ENCODE results near the gene PID1.

PID1 gene

DNA sequence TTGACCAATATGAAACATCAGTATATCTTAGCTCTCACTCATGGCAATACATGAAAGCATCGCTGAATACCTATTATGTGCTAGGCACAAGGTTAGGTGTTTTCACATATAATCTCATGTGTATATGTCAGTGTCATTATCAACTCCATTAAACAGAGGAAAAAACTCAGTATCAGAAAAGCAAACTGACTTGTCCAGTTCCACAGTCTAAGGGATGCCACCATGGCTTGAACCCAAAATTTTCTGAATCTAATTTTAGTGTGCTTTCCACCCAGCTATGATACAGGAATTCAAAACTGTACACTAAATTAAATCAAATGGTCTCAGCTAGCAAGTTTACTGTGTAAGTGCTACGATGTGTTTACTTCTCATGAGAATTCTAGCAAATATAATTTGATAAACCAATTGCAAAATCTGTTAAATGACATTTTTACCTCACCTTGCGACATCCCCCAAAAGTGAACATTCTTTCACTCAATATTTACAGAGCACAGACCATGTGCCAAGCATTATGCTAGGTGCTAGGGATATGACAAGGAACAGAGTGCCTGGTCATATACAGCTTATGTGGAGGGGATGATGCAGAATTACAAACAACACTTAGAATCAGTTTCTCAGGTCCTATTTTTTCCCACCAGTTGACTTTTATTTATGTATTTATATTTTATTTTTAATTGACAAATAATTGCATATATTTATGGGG lies 211.6 kb downstream of the PID1 start:
- no peak for DNase-seq

DNA sequence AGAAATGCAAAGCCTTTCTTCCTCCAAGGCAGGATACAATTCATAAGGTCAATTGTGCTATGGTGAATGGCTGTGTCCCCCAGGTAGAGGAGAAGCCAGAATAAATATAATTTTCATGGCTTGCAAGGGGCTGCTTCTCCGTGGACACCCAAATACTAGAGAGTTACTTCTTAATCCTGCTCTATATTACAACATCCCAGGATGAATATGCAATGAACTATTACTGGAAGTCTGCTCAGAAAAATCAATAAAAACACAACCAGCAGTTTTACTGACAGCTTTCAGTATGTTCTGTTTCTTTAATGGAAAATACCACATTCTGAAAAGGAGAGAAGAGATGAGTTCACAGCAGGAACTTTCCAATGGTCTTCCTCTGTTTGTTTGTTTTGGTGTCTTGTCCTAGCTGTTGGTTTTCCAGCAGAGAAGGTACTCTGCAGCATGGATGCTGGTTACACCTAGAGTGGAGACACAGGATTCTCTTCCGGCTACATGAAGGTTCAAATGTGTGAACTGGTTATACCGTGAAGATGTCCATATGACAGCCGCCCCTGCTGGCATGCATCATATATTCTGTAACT lies 213.0 kb downstream of the PID1 start:
- no peak for DNase-seq

DNA sequence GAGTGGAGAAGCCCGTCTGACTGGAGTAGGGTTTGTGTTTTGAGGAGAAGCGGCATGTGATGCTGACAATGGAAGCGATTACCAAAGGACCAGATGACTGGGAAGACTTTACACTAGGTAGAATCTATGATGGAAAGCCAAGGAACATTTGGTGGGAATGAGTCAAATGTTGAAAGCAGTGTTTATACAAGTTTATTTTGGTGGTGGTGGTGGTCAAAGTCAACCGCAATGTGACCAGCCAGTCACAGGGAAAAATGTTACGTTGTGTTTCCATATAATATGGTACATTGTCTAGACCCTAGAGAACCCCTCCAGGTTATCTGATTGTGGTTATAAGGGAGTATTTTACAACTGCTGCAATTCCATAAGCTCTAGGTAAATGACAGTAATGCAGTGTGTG lies 216.8 kb downstream of the PID1 start:
- no peak for DNase-seq

DNA sequence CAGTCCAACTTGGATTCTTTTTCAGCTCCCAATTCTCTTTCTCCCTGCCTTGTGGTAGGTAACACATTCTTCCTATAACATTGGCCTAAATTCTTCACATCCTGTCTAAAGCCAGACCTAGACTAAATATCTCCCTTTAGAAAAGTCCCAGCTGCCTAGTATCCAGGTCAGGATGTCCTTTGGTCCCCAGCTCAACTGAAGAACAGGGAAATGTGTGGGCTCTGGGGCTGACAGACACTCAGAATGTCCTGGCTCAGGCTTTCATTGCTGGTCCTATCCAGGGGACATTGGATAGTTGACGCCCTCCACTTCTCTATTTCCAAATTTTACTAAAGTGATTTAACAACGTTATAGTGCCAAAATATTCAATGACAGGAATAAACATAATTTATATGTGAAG lies 219.3 kb downstream of the PID1 start:
- no peak for DNase-seq

DNA sequence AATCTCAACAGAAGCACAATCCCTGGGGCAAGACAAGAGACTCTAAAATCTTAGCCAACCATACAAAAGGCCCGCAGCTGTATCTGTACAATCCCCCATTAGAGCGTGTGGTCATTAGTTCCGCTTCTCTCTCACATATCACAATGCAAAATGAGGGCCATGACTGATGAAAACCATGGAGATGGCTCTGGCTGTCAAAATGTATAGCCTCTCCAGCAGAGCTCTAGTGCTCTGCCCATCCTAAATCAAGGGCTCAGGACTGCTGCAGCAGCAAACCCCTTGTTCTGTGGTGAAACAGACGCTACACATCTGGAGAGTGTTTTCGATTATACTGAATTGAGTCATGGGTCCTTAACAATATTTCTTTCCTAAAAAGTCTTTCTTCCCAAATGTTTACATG lies 221.0 kb downstream of the PID1 start:
- DNase-seq, result no peak

GRCh38 chr2:229048134-229048533 lies 223.0 kb downstream of the PID1 start:
- DNase-seq, result no peak

GRCh38 chr2:229045671-229046070 lies 225.4 kb downstream of the PID1 start:
- DNase-seq, result no peak

GRCh38 chr2:229044581-229044980 lies 226.5 kb downstream of the PID1 start:
- DNase-seq, result no peak

DNA sequence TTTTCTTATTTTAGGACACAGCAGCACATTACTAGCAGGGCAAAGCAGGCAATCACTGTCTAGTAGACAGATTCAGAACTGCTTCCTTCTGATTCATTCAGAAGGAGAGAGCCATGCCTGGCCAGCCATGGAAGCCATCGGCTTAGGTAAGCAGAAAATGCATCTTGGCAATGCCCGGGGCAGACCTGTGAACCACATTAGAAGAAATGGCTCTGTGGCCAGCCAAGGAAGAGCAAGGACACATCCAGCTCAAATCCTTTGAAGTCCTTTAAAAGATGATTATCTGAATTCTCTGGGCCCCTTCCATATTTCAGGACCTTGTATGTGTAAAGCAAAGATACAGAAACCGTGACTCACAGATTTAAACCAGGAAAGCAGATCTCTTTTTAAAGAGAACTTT lies 227.4 kb downstream of the PID1 start:
- DNase-seq, result no peak

- DNase-seq, result no peak
These were observed 228.7 kb downstream of the PID1 start for GRCh38 chr2:229042349-229042748.

GRCh38 chr2:229041691-229042090 lies 229.4 kb downstream of the PID1 start:
- DNase-seq, result no peak

GRCh38 chr2:229037621-229038020 lies 233.5 kb downstream of the PID1 start:
- no peak for DNase-seq

- no peak for DNase-seq
These were observed 237.3 kb downstream of the PID1 start for GRCh38 chr2:229033816-229034215.

DNA sequence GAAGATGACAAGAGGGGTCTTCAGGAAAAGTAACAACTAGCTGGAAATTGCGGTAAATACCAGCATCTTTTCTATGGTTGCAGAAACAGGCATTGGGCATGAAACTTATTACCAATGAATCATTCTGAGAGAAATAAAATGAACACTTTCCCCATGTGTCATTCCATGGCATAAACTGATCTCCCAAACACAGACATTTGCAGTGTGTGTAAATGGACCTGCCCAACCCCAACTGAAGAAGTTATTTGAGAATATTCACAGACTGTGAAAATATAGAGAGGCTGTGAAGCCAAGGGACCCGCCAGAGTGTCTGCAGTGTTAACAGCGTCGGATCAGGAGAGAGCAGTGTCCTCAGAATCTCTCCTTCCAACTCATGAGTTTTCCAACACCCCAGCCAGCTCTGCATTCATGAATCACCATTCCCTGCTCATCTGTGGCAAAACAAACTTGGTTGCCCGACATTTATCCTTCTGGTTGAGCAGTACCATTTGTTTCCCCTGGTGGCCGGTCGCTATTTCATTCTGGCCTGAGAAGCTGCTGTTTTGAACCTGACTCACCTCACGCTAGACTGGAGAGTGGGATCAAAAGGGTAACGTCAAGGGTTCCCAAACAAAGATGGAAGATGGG lies 238.4 kb downstream of the PID1 start:
- DNase-seq, result no peak

- DNase-seq, result no peak
These were observed 243.6 kb downstream of the PID1 start for GRCh38 chr2:229027353-229028105.

GRCh38 chr2:229025653-229026052 lies 245.4 kb downstream of the PID1 start:
- no peak for DNase-seq

DNA sequence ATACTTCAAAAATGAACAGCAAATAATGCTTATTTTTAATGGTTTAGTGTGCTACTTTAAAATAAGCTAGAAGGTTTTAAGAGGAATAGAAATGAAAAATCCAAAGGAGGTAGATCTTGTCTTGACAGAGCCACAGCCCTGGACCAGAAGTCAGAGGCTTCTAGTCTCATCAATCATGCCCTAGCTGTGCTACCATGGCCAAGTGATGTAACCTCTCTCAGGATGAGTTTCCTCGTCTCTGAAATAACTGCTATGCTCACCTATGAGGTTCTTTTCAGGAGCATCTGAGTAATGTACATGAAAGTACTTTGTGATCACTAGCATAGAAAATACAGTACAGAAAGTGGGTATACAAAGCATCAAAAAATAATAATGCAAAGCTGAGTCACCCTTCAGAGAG lies 248.4 kb downstream of the PID1 start:
- DNase-seq, result no peak

GRCh38 chr2:229022071-229022470 lies 249.0 kb downstream of the PID1 start:
- no peak for DNase-seq

DNA sequence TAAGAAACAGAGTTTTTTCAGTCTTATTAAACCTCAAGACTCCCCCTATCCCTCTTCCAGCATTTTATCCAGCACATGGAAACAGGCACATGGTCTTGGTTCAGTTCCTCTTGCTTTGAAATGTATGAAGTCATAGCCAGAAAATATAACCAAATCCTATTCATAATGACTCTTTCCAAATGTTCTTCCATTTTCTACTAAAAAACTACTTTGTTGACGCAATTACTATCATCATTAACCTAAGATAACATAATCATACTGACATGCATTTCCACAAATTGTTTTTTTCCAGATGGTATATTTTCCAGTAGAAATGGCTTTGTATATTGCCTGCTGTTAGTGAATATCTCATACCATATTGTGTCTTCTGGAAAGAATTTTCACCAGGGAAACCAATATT lies 261.3 kb downstream of the PID1 start:
- no peak for DNase-seq

DNA sequence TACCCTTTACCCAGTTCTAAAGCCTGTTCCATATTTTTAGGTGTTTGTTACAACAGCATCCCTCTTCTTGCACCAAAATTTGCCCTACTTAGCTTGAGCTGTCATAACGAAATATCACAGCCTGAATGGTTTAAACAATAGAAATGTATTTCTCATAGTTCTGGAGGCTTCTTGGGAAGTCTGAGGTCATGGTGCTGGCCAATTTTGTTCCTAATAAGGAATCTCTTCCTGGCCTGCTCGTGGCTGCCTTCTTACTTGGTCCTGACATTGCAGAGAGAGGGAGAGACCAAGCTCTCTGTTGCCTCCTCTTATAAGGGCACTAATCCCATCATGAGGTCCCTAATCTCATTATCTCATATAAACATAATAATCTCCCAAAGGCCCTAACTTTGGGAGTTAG lies 267.8 kb downstream of the PID1 start:
- DNase-seq, result no peak

- no peak for DNase-seq
These were observed 269.9 kb downstream of the PID1 start for GRCh38 chr2:229001196-229001595.

DNA sequence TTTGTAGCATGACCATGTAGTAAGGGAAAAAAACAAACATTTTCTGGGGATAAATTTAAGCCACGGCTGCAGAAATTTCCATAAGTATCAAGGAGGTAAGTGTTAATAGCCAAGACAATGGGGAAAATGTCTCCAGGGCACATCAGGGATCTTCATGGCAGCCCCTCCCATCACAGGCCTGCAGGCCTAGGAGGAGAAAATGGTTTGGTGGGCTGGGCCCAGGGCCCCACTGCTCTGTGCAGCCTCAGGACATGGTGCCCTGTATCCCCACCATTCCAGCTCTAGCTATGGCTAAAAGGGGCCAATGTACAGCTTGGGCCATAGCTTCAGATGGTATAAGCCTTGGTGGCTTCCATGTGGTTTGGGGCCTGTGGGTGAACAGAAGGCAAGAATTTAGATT lies 271.8 kb downstream of the PID1 start:
- no peak for DNase-seq

GRCh38 chr2:228988786-228989185 lies 282.3 kb downstream of the PID1 start:
- no peak for DNase-seq
